Epithelial cell of prostate (primary cell): ENCODE measurements around the gene EYA3.

ENCODE experiments used
- DNase-seq: peaks from one replicate; pipeline ENCODE4 v3.0.0-alpha.2; 2011; ENCODE audit warnings: low read depth, low spot score
- H3K27ac ChIP-seq: fragments of 450-650 bp; 2 replicates; pipeline ENCODE4 v1.5.1; 2017; ENCODE audit warnings: mild to moderate bottlenecking

The EYA3 gene

GRCh38 chr1:27974417-27974781 is 114.0 kb downstream of the EYA3 start:
- DNase-seq, result no peak
- no peak overlapping the region for H3K27ac ChIP-seq

DNA sequence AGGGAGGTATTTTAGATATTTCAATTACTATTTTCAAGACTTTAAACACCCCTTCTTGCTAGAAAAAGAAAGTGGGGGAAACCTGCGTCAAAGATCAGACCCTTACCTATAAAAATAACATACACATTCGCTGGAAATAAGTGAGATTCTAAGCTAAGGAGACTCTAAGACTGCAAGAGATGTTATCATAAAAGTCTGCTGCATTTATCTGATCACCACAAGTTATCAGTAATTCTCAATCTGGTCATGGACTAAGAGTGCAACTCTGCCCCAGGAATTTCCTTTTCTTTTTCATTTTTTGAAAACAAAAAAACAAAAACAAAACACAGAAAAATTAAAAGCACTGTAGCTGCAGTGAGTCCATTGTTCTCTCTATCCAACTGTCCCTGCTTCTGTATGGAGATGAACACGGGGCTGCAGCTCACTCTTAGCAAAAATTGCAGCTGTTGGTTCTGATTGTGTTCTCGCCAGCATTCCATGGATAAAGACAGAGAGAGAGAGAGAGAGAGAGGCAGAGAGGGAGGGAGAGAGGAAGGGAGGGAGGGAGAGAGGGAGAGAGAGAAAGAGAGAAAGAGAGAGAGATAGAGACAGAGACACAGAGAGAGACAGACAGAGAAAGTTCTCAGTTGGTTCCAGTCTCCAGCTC is 114.5 kb downstream of the EYA3 start:
- no peak overlapping the region for H3K27ac ChIP-seq
- no peak for DNase-seq

DNA sequence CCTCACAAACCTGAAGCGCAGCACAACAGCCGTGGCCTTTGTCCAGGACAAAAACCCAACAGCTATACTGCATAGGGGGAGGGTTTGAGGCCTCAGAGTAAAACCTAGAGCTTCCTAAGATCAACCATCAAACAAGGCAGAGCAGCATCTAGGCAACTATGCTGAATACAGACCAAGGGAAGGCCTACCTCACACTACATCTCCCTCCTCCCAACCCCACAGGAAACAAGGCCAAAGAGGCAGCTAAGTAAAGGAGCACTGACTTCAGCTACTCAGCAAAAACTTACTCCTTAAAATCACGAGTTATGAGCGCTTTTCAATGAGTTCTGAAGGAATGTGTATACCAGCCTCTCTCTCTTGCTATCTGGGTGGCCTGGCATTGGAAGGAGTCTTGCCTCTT is 116.3 kb downstream of the EYA3 start:
- DNase-seq, result no peak

DNA sequence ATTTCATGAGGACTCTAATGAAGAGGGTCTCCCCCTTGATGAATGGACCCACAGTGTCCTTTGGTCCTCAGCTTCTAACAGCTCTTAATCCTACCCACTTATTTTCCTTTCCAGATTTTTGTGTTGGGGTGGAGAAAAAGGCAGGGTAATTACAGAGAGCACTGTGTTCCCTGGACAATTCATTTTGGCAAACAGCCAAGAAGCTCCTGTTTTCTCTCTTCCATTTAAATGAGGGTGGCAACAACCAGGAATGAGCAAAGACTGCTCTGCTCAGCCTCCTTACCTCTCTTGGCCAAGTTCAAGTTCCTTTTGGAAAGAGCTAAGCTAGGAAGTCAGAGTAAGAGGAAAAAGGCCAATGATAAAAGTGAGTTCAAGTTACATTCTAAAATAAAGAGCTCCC is 116.7 kb downstream of the EYA3 start:
- no peak overlapping the region for H3K27ac ChIP-seq

More for the DNA sequence above, 116.3 kb downstream of the EYA3 start:
- H3K27ac ChIP-seq, result no peak overlapping the region

DNA sequence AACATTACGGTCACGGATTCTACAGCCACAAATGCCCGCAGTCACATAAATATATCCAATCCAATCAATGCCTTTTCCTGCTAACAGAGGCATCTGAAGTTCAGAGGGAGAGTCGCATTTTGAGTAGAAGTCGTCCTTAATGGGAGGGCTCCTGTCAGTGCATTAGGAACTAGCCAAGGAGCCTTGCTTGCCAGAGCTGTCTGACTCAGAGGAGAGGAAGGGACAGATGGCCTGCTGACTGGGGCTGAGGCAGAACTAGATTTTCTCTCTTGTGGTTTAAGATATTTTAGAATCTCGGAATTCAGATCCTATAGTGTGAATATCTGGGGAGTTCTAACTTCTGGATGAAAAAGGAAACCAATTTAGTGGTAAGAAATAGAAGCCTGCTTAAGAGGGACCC is 118.0 kb downstream of the EYA3 start:
- peak overlapping the region; percentile 76 for H3K27ac ChIP-seq
- DNase-seq, result no peak

More for the DNA sequence above, 116.7 kb downstream of the EYA3 start:
- DNase-seq, result no peak

GRCh38 chr1:27968692-27969091 is 119.7 kb downstream of the EYA3 start:
- peak overlapping the region; percentile 76 for H3K27ac ChIP-seq
- DNase-seq, result peak; percentile 95

DNA sequence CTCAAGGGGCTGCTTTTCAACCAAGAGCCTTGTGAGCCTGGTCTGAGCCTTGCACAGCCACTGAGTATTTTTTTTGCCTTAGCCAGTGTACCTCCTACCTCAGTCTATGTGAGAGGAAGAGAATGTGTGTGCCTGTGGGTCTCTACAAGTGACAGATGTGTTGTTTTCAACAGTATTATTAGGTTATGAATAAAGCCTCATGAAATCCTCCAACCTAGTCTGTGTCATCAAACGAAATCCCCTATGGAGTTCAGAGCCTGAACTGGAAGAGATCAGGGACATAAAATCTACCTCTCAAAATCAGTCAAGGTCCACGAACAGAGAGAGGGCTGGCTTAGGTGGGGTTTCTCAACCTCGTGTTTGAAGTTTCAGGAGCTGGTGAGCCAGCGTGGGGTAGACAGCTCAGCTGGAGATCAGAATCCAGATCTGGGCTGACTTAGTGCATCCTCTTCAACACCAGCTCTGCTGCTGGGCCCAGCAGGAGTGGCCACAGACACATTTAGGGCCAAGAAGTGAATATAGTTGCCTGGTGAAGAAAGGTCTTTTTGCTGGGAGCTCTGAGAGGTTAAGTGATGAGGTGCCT is 120.4 kb downstream of the EYA3 start:
- no peak for DNase-seq
- peak overlapping the region; percentile 76 for H3K27ac ChIP-seq

DNA sequence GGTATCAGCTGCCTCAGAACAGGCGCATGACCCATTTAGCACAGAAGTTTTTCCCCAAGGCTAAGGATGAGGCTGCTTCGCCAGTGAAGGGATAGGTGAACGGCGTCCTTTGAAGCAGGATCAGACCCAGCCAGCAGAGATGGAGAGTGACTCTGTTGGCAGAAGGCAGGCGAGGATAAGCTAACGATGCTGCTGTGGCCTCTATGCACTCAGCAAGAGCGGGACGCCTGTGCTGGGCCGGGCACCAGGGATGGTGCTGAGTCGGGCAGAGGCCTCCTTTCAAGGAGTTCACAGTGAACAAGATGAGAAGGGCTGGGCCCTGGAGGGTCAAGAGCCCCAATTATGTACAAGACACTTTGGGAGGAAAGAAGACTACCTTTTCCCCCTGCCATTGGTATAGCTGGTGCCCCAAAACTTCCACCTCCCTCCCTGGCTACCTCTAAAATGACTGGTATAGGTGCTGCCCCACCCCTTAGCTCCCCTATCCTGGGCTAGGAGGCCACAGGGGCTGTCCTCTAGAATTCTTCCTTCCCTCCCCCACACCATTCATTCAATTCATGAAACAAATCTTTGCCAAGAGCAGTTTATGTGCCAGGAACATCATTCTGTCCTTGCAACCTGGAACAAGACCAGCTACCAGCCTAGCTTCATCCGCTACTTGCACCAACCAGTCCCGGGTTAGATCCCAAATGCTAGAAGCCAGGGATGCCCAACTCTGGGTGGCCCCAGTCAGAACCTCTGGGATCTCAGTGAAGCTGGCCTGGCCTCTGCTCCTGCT is 121.1 kb downstream of the EYA3 start:
- peak overlapping the region; percentile 76 for H3K27ac ChIP-seq
- DNase-seq, result no peak

DNA sequence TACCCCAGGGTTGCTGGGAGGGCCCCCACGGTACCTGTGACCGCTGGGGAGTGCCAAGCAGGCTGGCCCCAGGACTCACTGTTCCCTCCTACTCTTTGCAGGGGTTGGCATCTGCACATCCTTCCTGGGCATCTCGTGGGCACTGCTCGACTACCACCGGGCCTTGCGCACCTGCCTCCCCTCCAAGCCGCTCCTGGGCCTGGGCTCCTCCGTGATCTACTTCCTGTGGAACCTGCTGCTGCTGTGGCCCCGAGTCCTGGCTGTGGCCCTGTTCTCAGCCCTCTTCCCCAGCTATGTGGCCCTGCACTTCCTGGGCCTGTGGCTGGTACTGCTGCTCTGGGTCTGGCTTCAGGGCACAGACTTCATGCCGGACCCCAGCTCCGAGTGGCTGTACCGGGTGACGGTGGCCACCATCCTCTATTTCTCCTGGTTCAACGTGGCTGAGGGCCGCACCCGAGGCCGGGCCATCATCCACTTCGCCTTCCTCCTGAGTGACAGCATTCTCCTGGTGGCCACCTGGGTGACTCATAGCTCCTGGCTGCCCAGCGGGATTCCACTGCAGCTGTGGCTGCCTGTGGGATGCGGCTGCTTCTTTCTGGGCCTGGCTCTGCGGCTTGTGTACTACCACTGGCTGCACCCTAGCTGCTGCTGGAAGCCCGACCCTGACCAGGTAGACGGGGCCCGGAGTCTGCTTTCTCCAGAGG is 121.9 kb downstream of the EYA3 start:
- DNase-seq, result no peak
- no peak overlapping the region for H3K27ac ChIP-seq

- no peak overlapping the region for H3K27ac ChIP-seq
- no peak for DNase-seq
Measured at GRCh38 chr1:27963393-27963792, 125.0 kb downstream of the EYA3 start.

DNA sequence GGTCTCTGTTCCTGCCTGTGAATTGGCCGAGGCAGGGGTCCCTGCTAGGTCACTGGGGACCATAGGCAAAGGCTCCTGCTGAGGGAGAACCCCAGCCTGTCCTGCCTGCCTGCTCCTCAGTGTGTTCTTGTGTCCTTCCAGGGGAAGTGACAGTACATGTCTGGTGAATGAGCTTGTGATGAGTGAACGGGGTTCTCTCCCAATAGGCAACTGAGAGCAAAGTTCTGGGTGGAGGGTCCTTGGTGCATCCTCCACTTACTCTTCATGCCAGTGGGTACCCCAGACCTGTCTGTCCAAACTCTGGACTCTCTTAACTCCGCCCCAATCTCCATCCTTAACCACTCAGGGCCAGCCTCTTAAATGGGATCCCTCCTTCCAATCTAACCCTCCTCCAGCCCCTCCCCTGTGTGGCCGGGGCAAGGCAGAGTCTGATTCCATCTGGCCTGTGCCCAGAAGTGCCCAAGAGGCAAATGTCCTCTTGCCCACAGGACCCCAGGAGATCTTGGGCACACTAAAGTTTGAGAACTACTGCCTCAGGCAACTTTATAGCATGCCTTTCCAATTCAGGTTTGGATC is 126.7 kb downstream of the EYA3 start:
- no peak for DNase-seq
- no peak overlapping the region for H3K27ac ChIP-seq

DNA sequence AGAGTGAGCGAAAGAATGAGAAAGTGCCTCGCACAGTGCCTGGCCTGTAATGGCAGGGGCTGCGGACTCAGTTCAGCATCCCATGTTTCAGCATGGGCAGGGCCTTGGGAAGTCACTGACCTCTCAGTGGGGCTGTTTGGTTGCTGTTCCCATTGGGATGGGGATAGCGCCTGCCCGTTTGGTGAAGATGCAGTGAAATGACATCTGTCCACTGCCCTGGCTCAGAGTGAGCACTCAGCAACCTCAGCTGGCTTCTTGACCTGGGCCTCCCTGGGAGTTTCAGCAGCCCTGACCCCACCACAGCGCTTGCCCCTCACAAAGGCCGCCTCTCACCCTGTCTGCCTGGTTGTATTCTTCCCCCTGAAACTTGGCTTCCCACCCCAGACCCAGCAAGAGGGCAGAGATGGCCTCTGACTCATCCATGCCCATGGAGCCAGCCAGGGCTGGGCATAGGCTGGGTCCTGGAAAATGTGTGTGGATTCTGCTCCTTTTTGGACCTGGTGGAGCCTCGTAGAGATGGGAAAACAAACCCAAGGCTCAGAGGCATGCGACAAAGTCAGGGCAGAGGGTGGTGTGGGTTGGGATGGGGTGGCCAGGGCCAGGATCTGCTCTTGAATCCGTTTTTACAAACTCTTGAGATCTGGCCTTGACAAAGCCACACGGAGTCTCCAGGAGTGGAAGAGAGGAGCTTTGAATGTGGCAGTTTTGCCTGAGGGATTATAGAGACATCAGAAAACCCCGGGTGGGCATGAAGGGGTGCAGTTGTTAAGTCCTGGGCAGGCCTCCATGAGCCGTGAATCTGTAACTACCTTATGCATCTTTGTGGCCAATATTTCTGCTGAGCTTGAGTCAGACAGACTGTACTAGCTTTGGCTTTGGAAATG is 127.4 kb downstream of the EYA3 start:
- H3K27ac ChIP-seq, result peak overlapping the region; percentile 82
- no peak for DNase-seq

GRCh38 chr1:27959792-27960603 is 128.4 kb downstream of the EYA3 start, which contains the start of gene XKR8:
Gene XKR8, plus strand, starts transcription at chr1:27959973. Its CDS starts 97 bp downstream, at chr1:27960070.
- peak within 1 kb of the TSS; percentile 82 for H3K27ac ChIP-seq
- DNase-seq, result no peak

- no peak overlapping the region for H3K27ac ChIP-seq
- DNase-seq, result no peak
Measured at GRCh38 chr1:27958513-27958912, 129.9 kb downstream of the EYA3 start.

DNA sequence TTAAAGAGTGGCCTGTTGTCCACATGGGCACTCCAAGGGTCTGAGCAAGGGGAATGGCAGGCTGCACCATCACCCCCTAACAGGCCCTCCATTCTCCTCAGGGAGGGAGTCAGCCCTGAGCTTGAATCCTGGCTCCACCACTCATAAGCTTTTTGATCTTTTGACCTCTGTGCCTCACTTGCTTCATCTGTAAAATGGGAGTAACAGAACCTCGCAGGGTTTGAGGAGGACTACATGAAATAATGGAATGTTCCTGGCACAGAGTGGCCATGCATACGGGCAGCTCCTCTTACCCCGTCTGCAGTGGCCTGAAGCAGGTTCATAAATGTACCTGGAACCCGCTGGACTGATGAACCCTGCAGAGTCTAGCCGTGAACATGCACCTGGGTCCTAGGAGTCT is 130.8 kb downstream of the EYA3 start:
- no peak for DNase-seq
- no peak overlapping the region for H3K27ac ChIP-seq

DNA sequence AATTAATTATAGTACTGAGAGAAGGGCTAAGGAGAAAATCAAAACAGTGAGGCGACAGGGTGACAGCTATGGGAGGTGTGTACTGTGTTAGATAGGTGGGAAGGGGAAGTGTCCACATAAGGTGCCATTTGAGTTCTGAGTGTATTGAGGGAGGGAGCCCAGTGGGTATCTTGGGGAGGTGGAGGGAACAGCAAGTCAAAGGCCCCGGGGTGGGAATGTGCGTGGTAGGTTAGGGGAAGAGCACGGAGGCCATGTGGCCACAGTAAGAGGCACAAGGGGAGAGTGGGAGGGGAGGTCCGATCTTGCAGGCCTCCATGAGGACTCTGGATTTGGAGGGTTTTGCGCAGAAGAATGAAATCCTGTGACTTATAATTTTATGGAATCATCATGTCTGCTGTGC is 131.6 kb downstream of the EYA3 start:
- H3K27ac ChIP-seq, result no peak overlapping the region
- DNase-seq, result no peak

GRCh38 chr1:27955076-27955475 is 133.3 kb downstream of the EYA3 start:
- DNase-seq, result no peak
- no peak overlapping the region for H3K27ac ChIP-seq

DNA sequence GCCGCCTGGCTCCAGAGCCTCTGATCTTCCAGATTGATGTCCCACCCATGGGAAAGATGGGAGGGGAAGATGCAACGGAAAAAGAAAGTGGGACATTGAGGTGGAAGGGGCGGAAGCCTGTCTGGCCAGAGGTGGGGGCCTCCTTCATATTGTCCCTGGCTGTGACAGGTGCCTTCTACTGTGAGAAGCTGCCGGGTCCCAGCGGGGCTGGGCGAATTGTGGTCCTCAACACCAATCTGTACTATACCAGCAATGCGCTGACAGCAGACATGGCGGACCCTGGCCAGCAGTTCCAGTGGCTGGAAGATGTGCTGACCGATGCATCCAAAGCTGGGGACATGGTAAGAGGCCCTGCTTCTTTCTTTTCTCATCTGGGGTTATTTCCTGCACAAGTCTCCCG is 134.2 kb downstream of the EYA3 start:
- DNase-seq, result no peak
- H3K27ac ChIP-seq, result no peak overlapping the region

- no peak overlapping the region for H3K27ac ChIP-seq
- no peak for DNase-seq
Measured at GRCh38 chr1:27952147-27952546, 136.3 kb downstream of the EYA3 start.
